ENCODE measurements around the gene CHST11. TPM values are rescaled to one million over a fixed set of nuclear protein-coding genes. Genes with fewer than 3 reads are reported as not detected.

The CHST11 gene
- total and polyA plus RNA-seq, 8 donors: 11.1 to 56.9 (median 14.8) TPM

DNA sequence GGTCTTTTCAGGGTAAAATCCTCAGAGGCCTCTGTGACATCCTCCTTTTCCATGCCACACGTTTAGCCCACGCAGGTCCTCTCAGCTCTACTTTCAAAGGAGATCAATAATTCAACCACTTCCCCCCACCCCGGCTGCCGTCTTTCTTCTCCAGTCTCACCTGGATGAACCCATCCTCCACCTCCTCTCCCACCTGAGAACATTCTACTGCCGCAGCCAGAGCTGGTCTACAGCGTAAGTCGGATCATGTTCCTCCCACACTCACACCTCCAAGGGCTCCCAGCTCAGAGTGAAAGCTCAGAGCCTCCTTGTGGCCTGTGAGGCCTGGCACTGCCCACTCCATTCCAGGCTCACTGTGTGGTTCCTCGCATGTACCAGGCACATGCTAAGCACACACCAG lies 246.6 kb downstream of the CHST11 start:
- Histone ChIP-seq H3K9me3 (no peaks in the 10 kb centered on the region), H3K27ac (no peak overlapping the region), H3K4me1 (peaks cover 0 to 6% of the 10 kb centered on the region in 2 donors), H3K36me3 (no peaks in the 10 kb centered on the region), H3K4me3 (no peak overlapping the region), H3K27me3 (no peaks in the 10 kb centered on the region)
- intact Hi-C loops (cut with DNase I): no loop called here
- TF ChIP-seq CTCF (IDR thresholded peaks at IDR 0.05): no peak
- ATAC-seq (no peak), DNase-seq (no peak)

DNA sequence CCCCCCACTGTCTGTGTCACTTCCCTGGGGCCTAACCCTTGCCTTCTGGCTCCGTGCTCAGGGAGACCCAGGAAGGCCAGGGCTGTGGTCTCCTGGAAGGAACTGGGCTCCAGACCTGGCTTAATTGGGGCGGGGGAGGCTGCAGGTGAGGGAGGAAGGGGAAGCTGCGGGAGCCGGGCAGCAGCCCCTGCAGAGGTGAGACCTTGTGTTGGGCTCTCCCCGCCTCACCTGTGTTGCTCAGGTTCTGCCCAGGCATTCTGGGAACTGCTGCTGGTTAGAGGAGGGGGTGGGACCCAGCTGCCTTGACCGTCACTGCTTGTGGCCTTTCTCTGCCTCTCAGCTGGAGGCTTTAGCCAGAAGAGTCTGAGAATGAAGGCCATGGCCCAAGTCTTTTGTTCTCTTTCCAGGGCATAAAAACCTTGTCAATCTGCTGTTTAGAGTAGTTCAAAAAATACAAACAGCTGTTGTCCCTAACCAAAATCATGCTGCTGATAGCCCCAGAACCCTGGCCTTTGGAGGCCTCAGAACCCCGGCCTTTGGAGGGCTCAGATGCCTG lies 247.6 kb downstream of the CHST11 start:
- intact Hi-C loops (cut with DNase I): no loop called here
- DNase-seq: no peak

DNA sequence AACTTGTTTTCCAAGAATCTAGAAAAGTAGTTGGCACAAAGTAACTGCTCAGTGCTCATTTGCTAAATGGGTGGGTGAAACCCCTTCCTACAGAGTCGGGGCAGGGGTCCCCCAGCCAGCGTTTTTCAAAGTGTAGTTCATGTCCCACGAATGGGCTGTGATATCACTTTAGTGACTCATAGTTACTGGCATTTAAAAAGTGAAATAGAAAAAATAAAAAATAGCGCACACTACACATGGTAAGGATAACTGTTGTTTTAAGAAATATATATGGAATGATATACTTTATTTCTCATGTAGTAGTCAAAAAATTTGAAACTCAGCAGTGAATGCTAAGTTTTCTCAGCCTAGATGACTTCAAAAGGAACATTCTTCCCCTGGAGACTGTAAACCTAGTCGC lies 250.4 kb downstream of the CHST11 start:
- Histone ChIP-seq H3K27ac (no peak overlapping the region), H3K36me3 (no peaks in the 10 kb centered on the region), H3K4me3 (no peak overlapping the region), H3K27me3 (no peaks in the 10 kb centered on the region), H3K4me1 (peaks cover 11 to 24% of the 10 kb centered on the region in 2 donors), H3K9me3 (no peaks in the 10 kb centered on the region)
- no peak for TF ChIP-seq CTCF (IDR thresholded peaks at IDR 0.05)
- ATAC-seq (no peak), DNase-seq (no peak)
- intact Hi-C loops (cut with DNase I): no loop called here

More for the DNA sequence above, 247.6 kb downstream of the CHST11 start:
- TF ChIP-seq CTCF (IDR thresholded peaks at IDR 0.05): no peak
- Histone ChIP-seq H3K36me3 (no peaks in the 10 kb centered on the region), H3K27ac (no peak overlapping the region), H3K27me3 (no peaks in the 10 kb centered on the region), H3K9me3 (no peaks in the 10 kb centered on the region), H3K4me3 (no peak overlapping the region), H3K4me1 (no peaks in the 10 kb centered on the region)
- no peak for ATAC-seq

DNA sequence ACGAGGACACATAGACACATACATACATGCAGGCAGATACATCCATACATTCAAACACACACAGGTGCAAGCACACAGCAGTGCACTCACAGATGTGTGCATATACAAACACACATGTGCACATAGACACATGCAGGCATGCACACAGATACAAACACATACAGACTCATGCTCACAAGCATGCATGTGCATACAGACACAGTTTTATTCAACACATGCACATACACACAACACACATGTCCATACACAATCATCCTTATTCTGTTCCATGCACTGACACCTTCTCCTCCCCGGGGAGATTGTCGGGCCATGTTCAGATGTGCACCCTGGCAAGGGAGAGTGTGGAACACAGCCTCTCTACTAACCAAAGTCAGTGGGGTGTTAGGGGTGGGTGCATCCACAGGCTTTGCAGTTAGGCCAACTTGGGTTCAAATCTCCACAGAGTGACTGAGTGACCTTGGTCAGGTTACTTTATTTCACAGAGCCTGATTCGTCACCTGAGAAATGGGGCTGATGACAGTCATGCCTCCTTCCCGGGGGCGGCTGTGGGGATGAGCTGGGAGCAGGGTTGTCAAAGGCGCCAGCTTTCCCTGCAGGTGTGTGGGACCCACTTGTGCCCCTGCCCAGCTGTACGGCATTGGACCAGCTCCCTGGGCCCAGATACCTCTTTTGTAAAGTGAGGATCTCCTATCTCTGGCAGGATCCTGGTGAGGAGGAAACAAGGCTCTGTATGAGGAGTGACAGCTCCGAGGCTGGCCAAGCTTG lies 251.2 kb downstream of the CHST11 start:
- ATAC-seq (no peak), DNase-seq (no peak)
- H3K4me1 ChIP-seq: peaks cover 11 to 24% of the 10 kb centered on the region in 2 donors
- no peaks in the 10 kb centered on the region for H3K27me3 ChIP-seq
- H3K4me3 ChIP-seq: no peak overlapping the region
- no peak for TF ChIP-seq CTCF (IDR thresholded peaks at IDR 0.05)
- H3K36me3 ChIP-seq: no peaks in the 10 kb centered on the region
- intact Hi-C loops (cut with DNase I): no loop called here
- no peaks in the 10 kb centered on the region for H3K9me3 ChIP-seq
- no peak overlapping the region for H3K27ac ChIP-seq

GRCh38 chr12:104708891-104709290 lies 252.1 kb downstream of the CHST11 start:
- peaks cover 11 to 24% of the 10 kb centered on the region in 2 donors for H3K4me1 ChIP-seq
- TF ChIP-seq CTCF (IDR thresholded peaks at IDR 0.05): no peak
- no peak overlapping the region for H3K27ac ChIP-seq
- H3K9me3 ChIP-seq: no peaks in the 10 kb centered on the region
- no peak for DNase-seq
- intact Hi-C loops (cut with DNase I): no loop called here
- no peak overlapping the region for H3K4me3 ChIP-seq
- no peak for ATAC-seq
- no peaks in the 10 kb centered on the region for H3K36me3 ChIP-seq
- no peaks in the 10 kb centered on the region for H3K27me3 ChIP-seq

All from left lung (tissue), 10 donors.